Gastroesophageal sphincter (tissue), 3 donors: Measurements from ENCODE around the gene FBLIM1.

Experiments used
- CTCF ChIP-seq, 4 experiments: fragments of 200-600 bp in 2 of 4; fragments of 450-650 bp in 2 of 4; sonication (generic) in 1 of 4; IDR thresholded peaks; one replicate each; pipeline ENCODE4 v1.5.1; 2017 to 2019; ENCODE audit warnings: antibody characterized with exemption in 4 of 4, mild to moderate bottlenecking in 2 of 4, moderate library complexity in 2 of 4
- EP300 ChIP-seq: sonication (generic); formaldehyde crosslinking; IDR thresholded peaks from one replicate; pipeline ENCODE4 v1.6.1; 2017; ENCODE audit warnings: antibody characterized with exemption, mild to moderate bottlenecking
- POLR2A ChIP-seq, 2 donors: fragments of 450-650 bp; IDR thresholded peaks; one replicate each; pipeline ENCODE4 v1.6.1; 2017; ENCODE audit warnings: antibody characterized with exemption in 2 of 2, mild to moderate bottlenecking in 2 of 2, moderate library complexity in 1 of 2
- POLR2AphosphoS5 ChIP-seq: sonication (generic); formaldehyde crosslinking; IDR thresholded peaks from one replicate; pipeline ENCODE4 v1.6.1; 2017; ENCODE audit warnings: antibody characterized with exemption

- no peak for TF ChIP-seq POLR2AphosphoS5
- no peak for TF ChIP-seq CTCF (IDR thresholded peaks at IDR 0.05)
- TF ChIP-seq POLR2A (IDR thresholded peaks at IDR 0.05): no peak
- TF ChIP-seq EP300: no peak
These were observed 9.3 kb downstream of the FBLIM1 start for GRCh38 chr1:15767941-15768340.
